ENCODE data around the gene CPT1B. TPM values are rescaled to one million over a fixed set of nuclear protein-coding genes. Genes with fewer than 3 reads are reported as not detected.
A peak's percentile ranks its signal among the peaks of the same experiment; 100 is the strongest.

Gene CPT1B
- total and polyA plus RNA-seq, 2 of the 8 experiments (the other 6 are each of a cell fraction or from before 2014, with no cell fraction given), result 34.2 to 36.2 TPM

DNA sequence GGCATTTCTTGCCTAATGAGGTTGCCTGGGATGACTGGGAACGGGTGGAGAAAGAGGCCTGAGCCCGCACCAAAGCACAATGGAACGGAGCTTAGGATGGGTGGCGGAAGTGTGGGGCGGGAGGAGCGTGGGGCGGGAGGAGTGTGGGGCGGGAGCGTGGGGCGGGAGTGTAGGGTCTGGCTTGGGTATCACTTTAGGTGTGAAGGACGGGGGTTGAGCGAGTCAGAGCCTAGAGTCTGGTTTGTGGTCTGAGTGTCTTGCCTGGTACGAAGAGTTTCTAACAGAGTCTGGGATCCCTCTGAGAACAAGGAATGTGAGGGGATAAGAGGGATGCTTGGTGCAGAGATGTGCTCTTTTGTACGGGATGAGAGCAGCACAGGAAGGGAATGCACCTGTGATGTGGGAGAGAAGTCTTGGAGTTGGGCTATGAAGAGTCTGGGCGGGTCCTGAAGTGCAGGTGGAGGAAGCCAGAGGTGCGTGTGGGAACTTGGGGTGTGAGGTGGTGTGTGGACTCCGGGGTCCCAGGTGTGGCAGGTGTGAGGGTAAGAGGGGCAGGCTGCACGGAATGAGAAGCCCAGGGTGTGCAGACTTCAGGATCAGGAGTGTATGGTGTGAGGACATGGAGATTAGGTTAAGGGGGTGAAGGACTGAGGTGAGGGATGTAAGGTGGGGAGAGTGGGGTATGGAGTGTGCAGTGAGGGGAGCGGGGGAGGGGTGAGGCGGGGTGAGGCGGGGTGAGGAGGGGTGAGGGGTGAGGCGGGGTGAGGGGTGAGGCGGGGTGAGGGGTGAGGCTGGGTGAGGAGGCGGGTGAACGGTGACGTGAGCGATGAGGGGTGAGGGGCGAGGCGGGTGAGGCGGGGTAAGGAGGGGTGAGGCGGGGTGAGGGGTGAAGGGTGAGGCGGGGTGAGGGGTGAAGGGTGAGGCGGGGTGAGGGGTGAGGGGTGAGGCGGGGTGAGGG lies 16.5 kb downstream of the CPT1B start:
- H3K4me1 ChIP-seq (replicated peaks in 1 of 4; ENCODE audit: control insufficient read depth in 3 of 4, insufficient read depth in 4 of 4, low read length in 3 of 4), result peaks cover 0 to 3% (median 0%) of the 10 kb centered on the region in 4 experiments; a peak in 2 of 7 replicates
- H4K20me1 ChIP-seq (replicated peaks in 1 of 2; ENCODE audit: control insufficient read depth in 1 of 2, insufficient read depth in 2 of 2, low read length in 2 of 2), result no peaks in the 10 kb centered on the region
- peaks cover 3% of the 10 kb centered on the region; the same call in 1 of the 2 replicates for H3K23me2 ChIP-seq (ENCODE audit: low read depth, low read length)
- ChIA-PET POLR2A (ENCODE audit: partially characterized antibody) (no interaction called here), CTCF (ENCODE audit: partially characterized antibody) (interaction anchor here (0.6 to 1.6 kb wide), 2 partner anchors 24 to 59 kb away, joined by 3 read pairs; no protein-coding TSS in a partner anchor)
- H3K18ac ChIP-seq (ENCODE audit: extremely low read depth, low read length), result no peak overlapping the region; the same call in 1 of the 2 replicates
- 0 out of 2 replicates have a peak overlapping the region, but pooled peaks have one; percentile 19 for H2BK12ac ChIP-seq (ENCODE audit: low read depth, low read length)
- FAIRE-seq (no peak), DNase-seq (ENCODE audit: low read depth in 1 of 2, low spot score in 2 of 2) (no peak)
- H2AFZ ChIP-seq (ENCODE audit: low read length), result no peak overlapping the region
- no peak overlapping the region for H3K14ac ChIP-seq (ENCODE audit: insufficient read length)
- no peak overlapping the region for H4K5ac ChIP-seq (ENCODE audit: insufficient read length, low read depth, low read length)
- H3K9me3 ChIP-seq (ENCODE audit: insufficient read depth in 2 of 2, low read depth in 1 of 2, low read length in 1 of 2), result no peaks in the 10 kb centered on the region
- H3K79me2 ChIP-seq (ENCODE audit: control insufficient read depth in 1 of 2, insufficient read depth in 2 of 2, low read length in 2 of 2), result no peaks in the 10 kb centered on the region
- no peak overlapping the region for H2AK5ac ChIP-seq (ENCODE audit: low read depth, low read length)
- no peak overlapping the region for H2BK20ac ChIP-seq (ENCODE audit: low read length)
- H3K23ac ChIP-seq (ENCODE audit: insufficient read length), result no peak overlapping the region
- H3K27ac ChIP-seq (ENCODE audit: low read depth, low read length), result no peak overlapping the region
- no peaks in the 10 kb centered on the region for H3K79me1 ChIP-seq (ENCODE audit: low read depth, low read length)
- H2BK15ac ChIP-seq (ENCODE audit: low read length), result peak overlapping the region; percentile 61; the same call in 1 of the 2 replicates
- H3K4me3 ChIP-seq (ENCODE audit: extremely low read depth in 1 of 4, insufficient read depth in 2 of 4, low read depth in 3 of 4, low read length in 4 of 4), result no peak overlapping the region
- H2BK120ac ChIP-seq (replicated peaks; ENCODE audit: low read depth, low read length), result no peak overlapping the region
- H3K9ac ChIP-seq (replicated peaks in 1 of 4; ENCODE audit: extremely low read depth in 1 of 4, low read depth in 3 of 4, low read length in 3 of 4), result no peak overlapping the region
- H3K4ac ChIP-seq (replicated peaks; ENCODE audit: insufficient read length, low read depth, low read length), result no peak overlapping the region
- 77% methylated on average over 9 of the region's 34 CpGs; no CpG with 5 or more reads in 1 of the 2 experiments for WGBS, 2 experiments (ENCODE audit: extremely low coverage in 1 of 2, insufficient coverage in 1 of 2, insufficient read length in 1 of 2, insufficient replicate concordance in 2 of 2, low coverage in 1 of 2, low lambda C conversion rate in 2 of 2, missing lambda C conversion rate in 1 of 2)
- H3K36me3 ChIP-seq (ENCODE audit: control insufficient read depth in 2 of 4, insufficient read depth in 4 of 4, low read length in 3 of 4), result no peaks in the 10 kb centered on the region
- no peak overlapping the region for H3K56ac ChIP-seq (replicated peaks; ENCODE audit: insufficient read length, low read depth, low read length)
- no peak overlapping the region; a peak in 1 of 4 replicates for H3K4me2 ChIP-seq (ENCODE audit: insufficient read depth in 1 of 2, low read depth in 2 of 2, low read length in 2 of 2)
- peaks cover 0 to 5% (median 3%) of the 10 kb centered on the region in 4 experiments; a peak in 5 of 7 replicates for H3K27me3 ChIP-seq (replicated peaks in 1 of 4; ENCODE audit: control insufficient read depth in 3 of 4, extremely low read depth in 1 of 4, insufficient read depth in 3 of 4, low read length in 3 of 4)
- H4K91ac ChIP-seq (replicated peaks; ENCODE audit: insufficient read length, low read length), result no peak overlapping the region
- no peak overlapping the region for H4K8ac ChIP-seq (ENCODE audit: extremely low read depth, insufficient read depth, low read length)
- no peak overlapping the region for H2BK5ac ChIP-seq (ENCODE audit: low read depth, low read length)
- TF ChIP-seq GTF2F1 (IDR thresholded peaks at IDR 0.05; ENCODE audit: borderline replicate concordance, low read depth, low read length), result no peak
- TF ChIP-seq ASH2L (IDR thresholded peaks at IDR 0.05; ENCODE audit: low read length), result no peak
- TF ChIP-seq CBX8 (IDR thresholded peaks at IDR 0.05; ENCODE audit: borderline replicate concordance, low read depth, low read length), result no peak
- TF ChIP-seq CTBP2 (IDR thresholded peaks at IDR 0.05; ENCODE audit: borderline replicate concordance, insufficient read depth, insufficient read length, low read length), result no peak
- TF ChIP-seq, protein P1, sequence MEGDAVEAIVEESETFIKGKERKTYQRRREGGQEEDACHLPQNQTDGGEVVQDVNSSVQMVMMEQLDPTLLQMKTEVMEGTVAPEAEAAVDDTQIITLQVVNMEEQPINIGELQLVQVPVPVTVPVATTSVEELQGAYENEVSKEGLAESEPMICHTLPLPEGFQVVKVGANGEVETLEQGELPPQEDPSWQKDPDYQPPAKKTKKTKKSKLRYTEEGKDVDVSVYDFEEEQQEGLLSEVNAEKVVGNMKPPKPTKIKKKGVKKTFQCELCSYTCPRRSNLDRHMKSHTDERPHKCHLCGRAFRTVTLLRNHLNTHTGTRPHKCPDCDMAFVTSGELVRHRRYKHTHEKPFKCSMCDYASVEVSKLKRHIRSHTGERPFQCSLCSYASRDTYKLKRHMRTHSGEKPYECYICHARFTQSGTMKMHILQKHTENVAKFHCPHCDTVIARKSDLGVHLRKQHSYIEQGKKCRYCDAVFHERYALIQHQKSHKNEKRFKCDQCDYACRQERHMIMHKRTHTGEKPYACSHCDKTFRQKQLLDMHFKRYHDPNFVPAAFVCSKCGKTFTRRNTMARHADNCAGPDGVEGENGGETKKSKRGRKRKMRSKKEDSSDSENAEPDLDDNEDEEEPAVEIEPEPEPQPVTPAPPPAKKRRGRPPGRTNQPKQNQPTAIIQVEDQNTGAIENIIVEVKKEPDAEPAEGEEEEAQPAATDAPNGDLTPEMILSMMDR (IDR thresholded peaks at IDR 0.05; ENCODE audit: control extremely low read depth in 1 of 3, insufficient read depth in 1 of 3, low read depth in 1 of 3, low read length in 3 of 3), result no peak
- no peak for TF ChIP-seq SIX5 (IDR thresholded peaks at IDR 0.05; ENCODE audit: low read depth, low read length)
